Liver (tissue), 9 donors: ENCODE results near the gene SPRYD4. TPM values are rescaled to one million over a fixed set of nuclear protein-coding genes. Genes with fewer than 3 reads are reported as not detected.

Source experiments
- DNase-seq: peaks from one replicate; pipeline ENCODE4 v3.0.0-alpha.2; 2017; ENCODE audit warnings: low spot score
- H3K27ac ChIP-seq, 2 donors: one replicate each; pipeline ENCODE4 v1.7.0; 2013; ENCODE audit warnings: inconsistent platforms in 2 of 2, low read length in 2 of 2, control low read depth in 1 of 2, low read depth in 1 of 2, mild to moderate bottlenecking in 1 of 2
- H3K27me3 ChIP-seq, 4 donors: one replicate each; pipeline versions ENCODE4 v1.6.1 to v1.7.0; 2013; ENCODE audit warnings: low read length in 3 of 4, inconsistent platforms in 1 of 4, mild to moderate bottlenecking in 1 of 4, moderate library complexity in 1 of 4; ENCODE audit not compliant: control insufficient read depth in 4 of 4, insufficient read depth in 4 of 4
- H3K36me3 ChIP-seq, 4 donors: one replicate each; pipeline versions ENCODE4 v1.6.1 to v1.7.0; 2013; ENCODE audit warnings: low read length in 3 of 4, mild to moderate bottlenecking in 3 of 4, low read depth in 1 of 4, moderate library complexity in 1 of 4; ENCODE audit not compliant: control insufficient read depth in 4 of 4, insufficient read depth in 3 of 4
- H3K4me1 ChIP-seq, 4 donors: one replicate each; pipeline versions ENCODE4 v1.6.1 to v1.7.0; 2013; ENCODE audit warnings: low read length in 3 of 4, mild to moderate bottlenecking in 3 of 4, moderate library complexity in 1 of 4; ENCODE audit not compliant: control insufficient read depth in 4 of 4, insufficient read depth in 4 of 4
- H3K4me3 ChIP-seq, 3 donors: one replicate each; pipeline versions ENCODE4 v1.6.1 to v1.7.0; 2013; ENCODE audit warnings: low read length in 3 of 3, control low read depth in 1 of 3, low read depth in 1 of 3, mild to moderate bottlenecking in 1 of 3
- H3K9ac ChIP-seq, 2 donors: one replicate each; pipeline ENCODE4 v1.7.0; 2013; ENCODE audit warnings: low read length in 2 of 2, mild to moderate bottlenecking in 2 of 2, moderate library complexity in 2 of 2, control low read depth in 1 of 2, low read depth in 1 of 2
- H3K9me3 ChIP-seq, 4 donors: one replicate each; pipeline versions ENCODE4 v1.6.1 to v1.7.0; 2013; ENCODE audit warnings: low read length in 3 of 4; ENCODE audit not compliant: control insufficient read depth in 4 of 4
- CTCF ChIP-seq: fragments of 150-350 bp; IDR thresholded peaks from 2 replicates; pipeline ENCODE4 v1.5.1; 2017; ENCODE audit warnings: improper control_type of control experiment, low read depth, low read length; ENCODE audit not compliant: missing input control
- EGR1 ChIP-seq, 2 donors: IDR thresholded peaks; 2 replicates each; pipeline ENCODE4 v1.6.1; 2016 to 2018; ENCODE audit warnings: antibody characterized with exemption in 2 of 2, low read depth in 2 of 2
- FOXA2 ChIP-seq: IDR thresholded peaks from 2 replicates; pipeline ENCODE4 v1.6.1; 2016; ENCODE audit warnings: antibody characterized with exemption
- HNF4A ChIP-seq, 2 donors: conservative IDR thresholded peaks; 2 replicates each; pipeline ENCODE4 v1.6.1; 2016; ENCODE audit warnings: antibody characterized with exemption in 2 of 2, mild to moderate bottlenecking in 2 of 2
- JUND ChIP-seq, 2 donors: IDR thresholded peaks; 2 replicates each; pipeline ENCODE4 v1.6.1; 2016; ENCODE audit warnings: antibody characterized with exemption in 2 of 2
- NR2F2 ChIP-seq: IDR thresholded peaks from 2 replicates; pipeline ENCODE4 v1.6.1; 2016; ENCODE audit warnings: antibody characterized with exemption
- REST ChIP-seq: IDR thresholded peaks from 2 replicates; pipeline ENCODE4 v1.6.1; 2016; ENCODE audit warnings: antibody characterized with exemption, mild to moderate bottlenecking
- RXRA ChIP-seq, 2 donors: IDR thresholded peaks; 2 replicates each; pipeline ENCODE4 v1.6.1; 2017 to 2018; ENCODE audit warnings: antibody characterized with exemption in 2 of 2, mild to moderate bottlenecking in 1 of 2
- SP1 ChIP-seq: IDR thresholded peaks from 2 replicates; pipeline ENCODE4 v1.6.1; 2018; ENCODE audit warnings: antibody characterized with exemption, mild to moderate bottlenecking
- TAF1 ChIP-seq: conservative IDR thresholded peaks from 2 replicates; pipeline ENCODE4 v1.6.1; 2016; ENCODE audit warnings: antibody characterized with exemption, mild to moderate bottlenecking
- YY1 ChIP-seq: IDR thresholded peaks from 2 replicates; pipeline ENCODE4 v1.6.1; 2016; ENCODE audit warnings: antibody characterized with exemption, mild to moderate bottlenecking
- WGBS: extraction: QIAGEN DNeasy Blood & Tissue Kit; methylation state at CpG from one replicate; pipeline ENCODE4 v1.1.7; 2013; 5-methylcytosine and 5-hydroxymethylcytosine counted together
- polyA plus RNA-seq, 2 donors: library from polyadenylated mRNA; stranded (reverse) in 1 of 2; unstranded in 1 of 2; fragments of 200-250 nt in 1 of 2; fragments of >200 nt in 1 of 2; fragmentation: Nextera tagmentation in 1 of 2; extraction: Ambion mirVana in 1 of 2; gene quantifications; one replicate each; pipeline versions ENCODE4 v1.2.1 to v1.2.3, GENCODE V29; 2013 to 2015
- total RNA-seq, 2 donors: library from RNA; depleted of rRNA; stranded (reverse); fragments of >200 nt; gene quantifications; one replicate each; pipeline ENCODE4 v1.2.3, GENCODE V29; 2014
- TF ChIP-seq, protein P1 (sequence below): IDR thresholded peaks from 2 replicates; pipeline ENCODE4 v1.6.1; 2016; ENCODE audit warnings: antibody characterized with exemption
- donor health status: healthy.
- donor health status: healthy.
- donor health status: healthy.
- donor health status: healthy.
- donor health status: healthy.

Gene SPRYD4
- total and polyA plus RNA-seq, 4 donors, result 3.8 to 13.0 (median 7.6) TPM

GRCh38 chr12:56461235-56462159, 6.9 kb upstream of the SPRYD4 start (continued):
- no peak for TF ChIP-seq EGR1 (IDR thresholded peaks at IDR 0.05; ENCODE audit: low read depth in 2 of 2)
- no peak for TF ChIP-seq NR2F2

- TF ChIP-seq HNF4A (conservative IDR thresholded peaks at IDR 0.05) (no peak), YY1 (no peak), JUND (IDR thresholded peaks at IDR 0.05) (no peak), FOXA2 (no peak), EGR1 (IDR thresholded peaks at IDR 0.05; ENCODE audit: low read depth in 2 of 2) (no peak), CTCF (no peak), SP1 (no peak), REST (no peak)
- DNase-seq, result no peak
- Histone ChIP-seq H3K9me3 (no peaks in the 10 kb centered on the region), H3K27me3 (no peaks in the 10 kb centered on the region), H3K4me3 (no peak overlapping the region), H3K4me1 (peaks cover 0 to 7% (median 3%) of the 10 kb centered on the region in 4 donors), H3K9ac (no peak overlapping the region), H3K27ac (no peak overlapping the region), H3K36me3 (no peaks in the 10 kb centered on the region)
These were observed 5.8 kb upstream of the SPRYD4 start for GRCh38 chr12:56462565-56462964.

- 22% methylated on average over 19 of the region's 19 CpGs for WGBS
- H3K4me3 ChIP-seq, result peak overlapping the region; percentile 66 to 100 (median 98)
- H3K9ac ChIP-seq, result peak overlapping the region; percentile 98 to 100
- TF ChIP-seq HNF4A (conservative IDR thresholded peaks at IDR 0.05), result peak in 1 of 2 donors; percentile 4
- peak; percentile 15 for TF ChIP-seq TAF1
- TF ChIP-seq RXRA (IDR thresholded peaks at IDR 0.05), result peak in 1 of 2 donors; percentile 42
- TF ChIP-seq FOXA2, result no peak
- TF ChIP-seq, protein P1, sequence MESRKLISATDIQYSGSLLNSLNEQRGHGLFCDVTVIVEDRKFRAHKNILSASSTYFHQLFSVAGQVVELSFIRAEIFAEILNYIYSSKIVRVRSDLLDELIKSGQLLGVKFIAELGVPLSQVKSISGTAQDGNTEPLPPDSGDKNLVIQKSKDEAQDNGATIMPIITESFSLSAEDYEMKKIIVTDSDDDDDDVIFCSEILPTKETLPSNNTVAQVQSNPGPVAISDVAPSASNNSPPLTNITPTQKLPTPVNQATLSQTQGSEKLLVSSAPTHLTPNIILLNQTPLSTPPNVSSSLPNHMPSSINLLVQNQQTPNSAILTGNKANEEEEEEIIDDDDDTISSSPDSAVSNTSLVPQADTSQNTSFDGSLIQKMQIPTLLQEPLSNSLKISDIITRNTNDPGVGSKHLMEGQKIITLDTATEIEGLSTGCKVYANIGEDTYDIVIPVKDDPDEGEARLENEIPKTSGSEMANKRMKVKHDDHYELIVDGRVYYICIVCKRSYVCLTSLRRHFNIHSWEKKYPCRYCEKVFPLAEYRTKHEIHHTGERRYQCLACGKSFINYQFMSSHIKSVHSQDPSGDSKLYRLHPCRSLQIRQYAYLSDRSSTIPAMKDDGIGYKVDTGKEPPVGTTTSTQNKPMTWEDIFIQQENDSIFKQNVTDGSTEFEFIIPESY, result no peak
- no peak for DNase-seq
- H3K9me3 ChIP-seq, result no peaks in the 10 kb centered on the region
- peak overlapping the region; percentile 97 to 99 for H3K27ac ChIP-seq
- H3K36me3 ChIP-seq, result peaks cover 0 to 19% (median 14%) of the 10 kb centered on the region in 4 donors
- peaks cover 0 to 33% (median 28%) of the 10 kb centered on the region in 4 donors for H3K4me1 ChIP-seq
- H3K27me3 ChIP-seq, result no peaks in the 10 kb centered on the region
These were observed 891 bp downstream of the SPRYD4 start for GRCh38 chr12:56469007-56469930.
